Epidermal melanocyte (primary cell): ENCODE measurements around the gene ACSF3.
"Not testable (repeated sequence)": the region's sequence is repeated elsewhere in the genome, so short reads cannot be mapped to it uniquely, and the experiment has no call there.

ENCODE experiments used
- DNase-seq: peaks from one replicate; pipeline ENCODE4 v3.0.0; 2011; ENCODE audit warnings: low spot score; ENCODE audit not compliant: insufficient read length

Gene ACSF3

GRCh38 chr16:89188471-89189357 lies 95.1 kb downstream of the ACSF3 start:
- not testable (repeated sequence) for DNase-seq

GRCh38 chr16:89189358-89190025 lies 95.8 kb downstream of the ACSF3 start:
- DNase-seq, result no peak

DNA sequence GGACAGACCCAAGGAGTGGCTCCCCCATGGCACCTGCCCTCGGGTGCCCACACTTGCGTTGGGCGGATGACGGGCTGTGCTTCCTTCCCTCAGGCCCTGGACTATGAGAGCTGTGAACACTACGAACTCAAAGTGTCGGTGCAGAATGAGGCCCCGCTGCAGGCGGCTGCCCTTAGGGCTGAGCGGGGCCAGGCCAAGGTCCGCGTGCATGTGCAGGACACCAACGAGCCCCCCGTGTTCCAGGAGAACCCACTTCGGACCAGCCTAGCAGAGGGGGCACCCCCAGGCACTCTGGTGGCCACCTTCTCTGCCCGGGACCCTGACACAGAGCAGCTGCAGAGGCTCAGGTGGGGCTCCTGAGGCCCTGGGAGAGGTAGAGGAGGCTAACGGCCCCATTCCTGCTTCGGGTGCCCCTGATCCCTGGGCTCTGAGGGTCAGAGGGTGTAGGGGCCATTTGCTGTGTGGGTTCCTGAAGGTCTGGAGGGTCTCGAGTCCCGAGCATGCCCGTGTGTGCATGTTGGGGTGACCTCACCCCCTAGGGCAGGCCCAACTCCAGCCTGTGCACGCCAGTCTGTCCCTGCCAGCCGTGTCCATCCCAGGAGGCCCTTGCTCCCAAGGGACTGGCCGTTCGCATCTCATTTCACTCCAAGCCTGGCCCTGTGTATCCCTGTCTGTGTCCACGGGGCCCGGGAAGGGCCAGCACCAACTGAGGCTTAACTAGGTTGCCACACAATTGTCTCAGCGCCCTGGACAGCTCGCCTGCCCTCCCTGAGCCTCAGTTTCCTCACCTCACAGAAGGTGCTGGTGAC lies 96.7 kb downstream of the ACSF3 start:
- DNase-seq, result no peak

- DNase-seq, result no peak
Measured at GRCh38 chr16:89191033-89191900, 97.6 kb downstream of the ACSF3 start.

- DNase-seq, result no peak
Measured at GRCh38 chr16:89191901-89192185, 98.2 kb downstream of the ACSF3 start.

DNA sequence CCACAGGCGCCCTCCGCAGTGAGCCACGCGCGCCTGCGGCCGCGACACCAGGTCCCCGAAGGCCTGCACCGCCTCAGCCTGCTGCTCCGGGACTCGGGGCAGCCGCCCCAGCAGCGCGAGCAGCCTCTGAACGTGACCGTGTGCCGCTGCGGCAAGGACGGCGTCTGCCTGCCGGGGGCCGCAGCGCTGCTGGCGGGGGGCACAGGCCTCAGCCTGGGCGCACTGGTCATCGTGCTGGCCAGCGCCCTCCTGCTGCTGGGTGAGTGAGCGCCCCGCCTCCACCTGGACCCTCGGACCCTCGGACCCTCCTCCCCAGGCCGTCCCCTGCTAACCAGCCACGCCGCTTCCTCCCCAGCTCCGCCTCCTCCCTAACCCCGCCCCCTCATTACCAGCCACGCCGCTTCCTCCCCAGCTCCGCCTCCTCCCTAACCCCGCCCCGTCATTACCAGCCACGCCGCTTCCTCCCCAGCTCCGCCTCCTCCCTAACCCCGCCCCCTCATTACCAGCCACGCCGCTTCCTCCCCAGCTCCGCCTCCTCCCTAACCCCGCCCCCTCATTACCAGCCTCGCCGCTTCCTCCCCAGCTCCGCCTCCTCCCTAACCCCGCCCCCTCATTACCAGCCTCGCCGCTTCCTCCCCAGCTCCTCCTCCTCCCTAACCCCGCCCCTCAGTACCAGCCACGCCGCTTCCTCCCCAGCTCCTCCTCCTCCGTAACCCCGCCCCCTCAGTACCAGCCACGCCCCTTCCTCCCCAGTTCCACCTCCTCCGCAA lies 98.7 kb downstream of the ACSF3 start:
- DNase-seq, result not testable (repeated sequence)

GRCh38 chr16:89192956-89193575 lies 99.4 kb downstream of the ACSF3 start:
- DNase-seq, result no peak

- no peak for DNase-seq
Measured at GRCh38 chr16:89193576-89194293, 100.1 kb downstream of the ACSF3 start.

GRCh38 chr16:89194340-89195311 lies 101.0 kb downstream of the ACSF3 start:
- no peak for DNase-seq

DNA sequence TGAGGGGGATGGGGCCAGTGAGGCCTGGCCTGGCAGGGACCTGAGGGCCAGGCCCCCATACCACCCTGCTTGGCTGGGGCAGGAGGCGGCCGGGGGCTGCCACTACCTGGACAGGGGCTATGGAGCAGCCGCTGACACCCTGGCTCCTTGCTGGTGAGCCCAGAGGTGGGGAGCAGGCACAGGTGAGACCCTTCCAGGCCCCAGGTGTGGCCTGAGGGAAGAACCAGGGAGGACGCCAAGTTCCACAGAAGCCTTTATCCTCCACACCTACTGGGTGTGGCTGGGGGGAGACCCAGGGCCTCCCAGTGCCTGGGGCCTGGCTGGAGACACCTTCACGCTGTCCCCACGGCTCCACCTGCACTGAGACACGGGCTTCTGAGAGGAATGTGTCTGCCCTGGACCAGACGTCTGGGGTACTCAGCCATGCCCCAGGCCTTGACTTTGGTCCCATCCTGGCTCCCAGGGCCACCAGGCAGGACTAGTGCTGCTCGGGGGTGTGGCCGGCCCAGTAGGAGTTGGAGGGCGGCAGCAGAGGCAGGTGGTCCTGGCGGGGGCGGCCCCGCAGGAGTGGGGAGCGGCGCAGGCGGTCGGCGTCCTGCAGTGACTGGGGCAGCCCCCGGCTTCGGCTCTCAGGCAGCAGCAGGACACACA lies 102.0 kb downstream of the ACSF3 start:
- no peak for DNase-seq

- no peak for DNase-seq
Measured at GRCh38 chr16:89197033-89197632, 103.5 kb downstream of the ACSF3 start.

DNA sequence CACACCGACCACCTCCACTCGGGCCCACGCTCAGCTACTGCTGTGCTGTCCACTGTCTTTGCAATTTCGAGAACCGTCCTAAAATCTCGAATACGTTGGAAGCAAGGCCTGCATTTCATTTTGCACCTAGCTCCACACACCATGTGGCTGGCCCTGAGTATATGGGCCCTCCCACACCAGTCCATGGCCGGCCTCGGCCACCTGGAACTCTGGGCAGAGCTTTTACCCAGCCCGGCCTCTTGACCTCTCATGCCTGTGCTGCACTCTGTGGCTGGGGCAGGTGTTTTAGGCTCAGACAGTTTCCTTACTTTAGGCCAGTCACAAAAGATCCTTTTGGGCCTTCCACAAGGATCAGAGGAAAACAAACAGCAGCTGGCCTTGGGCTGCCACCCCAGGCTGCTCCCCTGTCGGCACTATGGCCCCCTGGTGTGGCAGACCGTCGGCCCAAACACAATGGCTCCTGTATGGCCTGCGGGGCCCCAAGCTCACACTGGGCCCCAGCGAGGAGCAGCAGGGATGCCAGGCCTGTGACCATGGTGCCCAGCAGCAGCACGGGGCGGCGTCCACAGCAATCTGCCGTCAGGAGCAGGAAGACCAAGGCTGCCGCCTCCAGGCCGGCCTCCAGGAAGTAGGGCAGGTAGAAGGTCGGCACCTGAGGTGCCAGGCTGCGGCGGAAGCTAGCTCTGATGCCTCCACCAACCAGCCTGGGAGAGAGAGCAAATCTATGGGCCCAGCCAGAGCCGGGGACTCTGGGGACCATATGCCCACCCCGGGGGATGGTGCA lies 104.2 kb downstream of the ACSF3 start:
- no peak for DNase-seq

- DNase-seq, result no peak
Measured at GRCh38 chr16:89198417-89199240, 105.0 kb downstream of the ACSF3 start.

GRCh38 chr16:89199241-89200123 lies 105.8 kb downstream of the ACSF3 start:
- DNase-seq, result no peak
